Measurements from ENCODE around the gene TM9SF2. TPM values are rescaled to one million over a fixed set of nuclear protein-coding genes. Genes with fewer than 3 reads are reported as not detected.

TM9SF2 gene
- total and polyA plus RNA-seq, 9 of the 15 experiments (the other 6 are each of a cell fraction or from before 2014, with no cell fraction given), result 23.3 to 83.2 (median 55.1) TPM

GRCh38 chr13:99553033-99553432 is 51.8 kb downstream of the TM9SF2 start:
- Histone ChIP-seq H3K36me3 (ENCODE audit: control insufficient read depth, insufficient read depth, low read length) (peaks cover 80% of the 10 kb centered on the region; the same call in 2 of the 3 replicates), H3K27ac (ENCODE audit: extremely low read depth, low read depth, low read length) (no peak overlapping the region), H4K20me1 (replicated peaks; ENCODE audit: control insufficient read depth, insufficient read depth, low read length) (no peaks in the 10 kb centered on the region), H3K4me3 (no peak overlapping the region), H3K79me2 (ENCODE audit: control insufficient read depth, insufficient read depth, low read length) (no peaks in the 10 kb centered on the region), H3K9me3 (replicated peaks; ENCODE audit: control insufficient read depth, insufficient read depth, low read depth, low read length) (no peaks in the 10 kb centered on the region), H3K9me1 (ENCODE audit: control insufficient read depth, insufficient read depth, low read length) (no peaks in the 10 kb centered on the region), H2AFZ (ENCODE audit: low read depth, low read length) (no peak overlapping the region), H3K4me2 (ENCODE audit: insufficient read depth, low read length) (no peak overlapping the region), H3K9ac (ENCODE audit: insufficient read depth in 1 of 2, low read depth in 2 of 2, low read length in 2 of 2) (no peak overlapping the region), H3K4me1 (replicated peaks in 1 of 2; ENCODE audit: control insufficient read depth in 2 of 2, insufficient read depth in 2 of 2, low read length in 2 of 2) (no peaks in the 10 kb centered on the region), H3K27me3 (ENCODE audit: control insufficient read depth in 2 of 2, insufficient read depth in 2 of 2, low read length in 2 of 2) (no peaks in the 10 kb centered on the region)
- POLR2A ChIA-PET, result no interaction called here
- CTCF ChIA-PET (ENCODE audit: low intra/inter-chr PET ratio), result no interaction called here
- intact Hi-C loops (cut with micrococcal nuclease) (no loop called here), in situ Hi-C loops (cut with MboI) (no loop called here)
- no peak for FAIRE-seq
- no peak for ATAC-seq
- BruUV-seq (replicated peaks), result no TSS peak
- 80% methylated on average over 3 of the region's 5 CpGs for WGBS (ENCODE audit: insufficient coverage, low coverage, missing lambda C conversion rate)
- DNase-seq (ENCODE audit: extremely low read depth in 1 of 4, low spot score in 3 of 4), result no peak
- no peak for TF ChIP-seq NFE2 (IDR thresholded peaks at IDR 0.05; ENCODE audit: low read depth)
- no peak for TF ChIP-seq CREB1 (IDR thresholded peaks at IDR 0.05)
- no peak for TF ChIP-seq CREB1 (CRISPR knock-in tag; IDR thresholded peaks at IDR 0.05)
- no peak for TF ChIP-seq HDAC6 (IDR thresholded peaks at IDR 0.05; ENCODE audit: low read depth, low read length)
- no peak for TF ChIP-seq ZNF75A (CRISPR knock-in tag; IDR thresholded peaks at IDR 0.05)
- TF ChIP-seq, protein P1, sequence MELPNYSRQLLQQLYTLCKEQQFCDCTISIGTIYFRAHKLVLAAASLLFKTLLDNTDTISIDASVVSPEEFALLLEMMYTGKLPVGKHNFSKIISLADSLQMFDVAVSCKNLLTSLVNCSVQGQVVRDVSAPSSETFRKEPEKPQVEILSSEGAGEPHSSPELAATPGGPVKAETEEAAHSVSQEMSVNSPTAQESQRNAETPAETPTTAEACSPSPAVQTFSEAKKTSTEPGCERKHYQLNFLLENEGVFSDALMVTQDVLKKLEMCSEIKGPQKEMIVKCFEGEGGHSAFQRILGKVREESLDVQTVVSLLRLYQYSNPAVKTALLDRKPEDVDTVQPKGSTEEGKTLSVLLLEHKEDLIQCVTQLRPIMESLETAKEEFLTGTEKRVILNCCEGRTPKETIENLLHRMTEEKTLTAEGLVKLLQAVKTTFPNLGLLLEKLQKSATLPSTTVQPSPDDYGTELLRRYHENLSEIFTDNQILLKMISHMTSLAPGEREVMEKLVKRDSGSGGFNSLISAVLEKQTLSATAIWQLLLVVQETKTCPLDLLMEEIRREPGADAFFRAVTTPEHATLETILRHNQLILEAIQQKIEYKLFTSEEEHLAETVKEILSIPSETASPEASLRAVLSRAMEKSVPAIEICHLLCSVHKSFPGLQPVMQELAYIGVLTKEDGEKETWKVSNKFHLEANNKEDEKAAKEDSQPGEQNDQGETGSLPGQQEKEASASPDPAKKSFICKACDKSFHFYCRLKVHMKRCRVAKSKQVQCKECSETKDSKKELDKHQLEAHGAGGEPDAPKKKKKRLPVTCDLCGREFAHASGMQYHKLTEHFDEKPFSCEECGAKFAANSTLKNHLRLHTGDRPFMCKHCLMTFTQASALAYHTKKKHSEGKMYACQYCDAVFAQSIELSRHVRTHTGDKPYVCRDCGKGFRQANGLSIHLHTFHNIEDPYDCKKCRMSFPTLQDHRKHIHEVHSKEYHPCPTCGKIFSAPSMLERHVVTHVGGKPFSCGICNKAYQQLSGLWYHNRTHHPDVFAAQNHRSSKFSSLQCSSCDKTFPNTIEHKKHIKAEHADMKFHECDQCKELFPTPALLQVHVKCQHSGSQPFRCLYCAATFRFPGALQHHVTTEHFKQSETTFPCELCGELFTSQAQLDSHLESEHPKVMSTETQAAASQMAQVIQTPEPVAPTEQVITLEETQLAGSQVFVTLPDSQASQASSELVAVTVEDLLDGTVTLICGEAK (IDR thresholded peaks at IDR 0.05), result no peak
- TF ChIP-seq, protein P1 (CRISPR knock-in tag; IDR thresholded peaks at IDR 0.05), result no peak
- TF ChIP-seq, protein P2, sequence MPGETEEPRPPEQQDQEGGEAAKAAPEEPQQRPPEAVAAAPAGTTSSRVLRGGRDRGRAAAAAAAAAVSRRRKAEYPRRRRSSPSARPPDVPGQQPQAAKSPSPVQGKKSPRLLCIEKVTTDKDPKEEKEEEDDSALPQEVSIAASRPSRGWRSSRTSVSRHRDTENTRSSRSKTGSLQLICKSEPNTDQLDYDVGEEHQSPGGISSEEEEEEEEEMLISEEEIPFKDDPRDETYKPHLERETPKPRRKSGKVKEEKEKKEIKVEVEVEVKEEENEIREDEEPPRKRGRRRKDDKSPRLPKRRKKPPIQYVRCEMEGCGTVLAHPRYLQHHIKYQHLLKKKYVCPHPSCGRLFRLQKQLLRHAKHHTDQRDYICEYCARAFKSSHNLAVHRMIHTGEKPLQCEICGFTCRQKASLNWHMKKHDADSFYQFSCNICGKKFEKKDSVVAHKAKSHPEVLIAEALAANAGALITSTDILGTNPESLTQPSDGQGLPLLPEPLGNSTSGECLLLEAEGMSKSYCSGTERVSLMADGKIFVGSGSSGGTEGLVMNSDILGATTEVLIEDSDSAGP (CRISPR knock-in tag; IDR thresholded peaks at IDR 0.05), result no peak
- no peak for TF ChIP-seq GABPB2 (CRISPR knock-in tag; conservative IDR thresholded peaks at IDR 0.05)
- TF ChIP-seq PRPF4 (IDR thresholded peaks at IDR 0.05; ENCODE audit: insufficient read depth, low read depth, low read length, poor library complexity, severe bottlenecking), result no peak
- no peak for TF ChIP-seq MCM2 (IDR thresholded peaks at IDR 0.05; ENCODE audit: low read depth)
- no peak for TF ChIP-seq SREBF2 (CRISPR knock-in tag; IDR thresholded peaks at IDR 0.05)
- TF ChIP-seq TRIM24 (IDR thresholded peaks at IDR 0.05), result no peak
- TF ChIP-seq, protein P3, sequence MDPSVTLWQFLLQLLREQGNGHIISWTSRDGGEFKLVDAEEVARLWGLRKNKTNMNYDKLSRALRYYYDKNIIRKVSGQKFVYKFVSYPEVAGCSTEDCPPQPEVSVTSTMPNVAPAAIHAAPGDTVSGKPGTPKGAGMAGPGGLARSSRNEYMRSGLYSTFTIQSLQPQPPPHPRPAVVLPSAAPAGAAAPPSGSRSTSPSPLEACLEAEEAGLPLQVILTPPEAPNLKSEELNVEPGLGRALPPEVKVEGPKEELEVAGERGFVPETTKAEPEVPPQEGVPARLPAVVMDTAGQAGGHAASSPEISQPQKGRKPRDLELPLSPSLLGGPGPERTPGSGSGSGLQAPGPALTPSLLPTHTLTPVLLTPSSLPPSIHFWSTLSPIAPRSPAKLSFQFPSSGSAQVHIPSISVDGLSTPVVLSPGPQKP (CRISPR knock-in tag; IDR thresholded peaks at IDR 0.05), result no peak
